ENCODE data around the gene SYK. TPM values are rescaled to one million over a fixed set of nuclear protein-coding genes. Genes with fewer than 3 reads are reported as not detected.

SYK gene
- total RNA-seq, 6 experiments from 2014 or later: 3.0 to 10.9 (median 3.7) TPM

DNA sequence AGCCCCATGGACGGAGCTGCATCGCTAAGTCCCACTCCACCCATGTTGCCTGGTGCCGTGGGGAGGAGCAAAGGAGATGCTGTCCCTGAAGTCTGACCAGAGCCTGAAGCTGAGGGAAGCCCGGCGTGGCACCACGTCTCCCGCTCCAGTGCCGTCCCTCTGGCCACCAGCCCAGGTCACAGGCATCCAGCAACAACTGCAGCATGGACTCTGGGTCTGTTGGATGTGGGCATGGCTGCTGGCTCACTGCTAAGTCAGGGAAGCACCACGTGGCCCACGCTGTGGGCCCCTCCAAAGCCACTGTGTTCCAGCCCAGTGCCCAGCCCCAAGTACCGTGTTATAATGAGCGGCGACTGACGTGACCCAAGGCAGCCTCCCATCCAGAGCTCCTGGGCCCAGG, 112.6 kb downstream of the SYK start:
- TF ChIP-seq, protein P1, sequence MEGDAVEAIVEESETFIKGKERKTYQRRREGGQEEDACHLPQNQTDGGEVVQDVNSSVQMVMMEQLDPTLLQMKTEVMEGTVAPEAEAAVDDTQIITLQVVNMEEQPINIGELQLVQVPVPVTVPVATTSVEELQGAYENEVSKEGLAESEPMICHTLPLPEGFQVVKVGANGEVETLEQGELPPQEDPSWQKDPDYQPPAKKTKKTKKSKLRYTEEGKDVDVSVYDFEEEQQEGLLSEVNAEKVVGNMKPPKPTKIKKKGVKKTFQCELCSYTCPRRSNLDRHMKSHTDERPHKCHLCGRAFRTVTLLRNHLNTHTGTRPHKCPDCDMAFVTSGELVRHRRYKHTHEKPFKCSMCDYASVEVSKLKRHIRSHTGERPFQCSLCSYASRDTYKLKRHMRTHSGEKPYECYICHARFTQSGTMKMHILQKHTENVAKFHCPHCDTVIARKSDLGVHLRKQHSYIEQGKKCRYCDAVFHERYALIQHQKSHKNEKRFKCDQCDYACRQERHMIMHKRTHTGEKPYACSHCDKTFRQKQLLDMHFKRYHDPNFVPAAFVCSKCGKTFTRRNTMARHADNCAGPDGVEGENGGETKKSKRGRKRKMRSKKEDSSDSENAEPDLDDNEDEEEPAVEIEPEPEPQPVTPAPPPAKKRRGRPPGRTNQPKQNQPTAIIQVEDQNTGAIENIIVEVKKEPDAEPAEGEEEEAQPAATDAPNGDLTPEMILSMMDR (IDR thresholded peaks at IDR 0.05): no peak
- TF ChIP-seq POLR2A (IDR thresholded peaks at IDR 0.05): no peak
- intact Hi-C loops (cut with DNase I): loop anchor here (5.0 to 10.0 kb wide), 6 partner anchors 71 to 811 kb away; no protein-coding TSS in a partner anchor
- no peak for ATAC-seq

DNA sequence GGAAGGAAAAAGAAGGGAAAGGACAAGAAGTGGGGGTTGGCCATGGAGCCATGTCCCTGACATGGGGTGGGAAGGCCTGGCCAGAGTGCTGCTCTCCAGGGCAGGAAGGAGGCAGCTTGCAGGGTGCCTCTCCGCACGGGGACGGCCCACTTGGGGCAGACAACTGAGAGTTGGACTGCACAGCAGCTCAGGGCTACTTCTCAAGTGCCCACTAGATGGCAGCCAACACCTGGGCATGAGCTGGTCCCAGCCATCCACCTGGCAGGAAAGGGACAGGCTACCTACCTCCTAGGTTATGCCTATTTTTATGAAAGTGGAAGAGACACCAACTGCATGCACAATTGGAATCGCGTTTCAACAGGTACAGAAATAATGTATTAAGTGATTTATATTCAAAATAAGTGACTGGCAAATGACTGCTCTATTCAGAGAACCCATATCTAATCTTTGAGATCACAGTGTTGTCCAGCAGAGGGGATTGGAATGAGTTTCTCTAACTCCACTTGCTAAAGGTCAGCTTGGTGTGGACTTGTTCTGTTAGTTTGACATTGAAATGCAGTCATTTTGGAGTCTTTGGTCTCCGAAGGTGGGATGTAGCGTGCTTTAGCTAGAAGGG, 113.4 kb downstream of the SYK start:
- Histone ChIP-seq H3K27me3 (no peaks in the 10 kb centered on the region), H3K9me3 (no peaks in the 10 kb centered on the region), H3K4me1 (peaks cover 0 to 18% (median 0%) of the 10 kb centered on the region in 4 donors), H3K4me3 (no peak overlapping the region), H3K27ac (no peak overlapping the region), H3K36me3 (no peaks in the 10 kb centered on the region)
- peak; percentile 91 to 94 (median 92) for ATAC-seq
- intact Hi-C loops (cut with DNase I): loop anchor here (5.0 to 10.0 kb wide), 6 partner anchors 70 to 810 kb away; no protein-coding TSS in a partner anchor
- TF ChIP-seq, protein P1 (IDR thresholded peaks at IDR 0.05): peak; percentile 90 to 98 (median 92)
- no peak for TF ChIP-seq POLR2A (IDR thresholded peaks at IDR 0.05)
- DNase-seq: peak; percentile 78 to 83 (median 81)
- WGBS (ENCODE audit: insufficient coverage, low coverage, low lambda C conversion rate, missing lambda C conversion rate): 0% methylated on average over 3 of the region's 7 CpGs

More for the DNA sequence above, 112.6 kb downstream of the SYK start:
- Histone ChIP-seq H3K9me3 (no peaks in the 10 kb centered on the region), H3K27me3 (no peaks in the 10 kb centered on the region), H3K27ac (no peak overlapping the region), H3K4me1 (peaks cover 0 to 18% (median 0%) of the 10 kb centered on the region in 4 donors), H3K36me3 (no peaks in the 10 kb centered on the region), H3K4me3 (no peak overlapping the region)
- no peak for DNase-seq
- no CpG with 5 or more reads among the region's 14 CpGs for WGBS (ENCODE audit: insufficient coverage, low coverage, low lambda C conversion rate, missing lambda C conversion rate)

DNA sequence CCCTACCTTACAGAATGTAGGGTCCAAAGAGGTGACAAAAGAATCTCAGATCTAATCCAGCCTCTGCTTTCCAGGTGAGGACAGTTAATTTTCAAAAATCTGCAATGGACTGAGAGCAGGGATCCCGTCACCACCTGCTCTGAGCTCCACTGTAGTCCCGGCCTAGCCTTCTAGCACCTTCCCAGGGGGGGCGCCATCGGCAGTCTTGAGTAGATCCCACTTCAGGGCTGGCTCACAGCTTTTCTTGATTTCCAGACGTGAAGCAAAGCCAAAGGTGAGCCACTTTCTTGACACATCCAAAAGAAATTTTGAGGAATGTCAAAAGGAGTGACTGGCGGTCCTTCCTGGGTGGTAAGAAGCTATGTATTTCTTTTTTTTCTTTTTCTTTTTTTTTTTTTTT, 114.1 kb downstream of the SYK start:
- no peaks in the 10 kb centered on the region for H3K36me3 ChIP-seq
- intact Hi-C loops (cut with DNase I): loop anchor here in 1 of 2 donors (10.0 kb wide), 4 partner anchors 69 to 809 kb away; no protein-coding TSS in a partner anchor
- TF ChIP-seq POLR2A (IDR thresholded peaks at IDR 0.05): no peak
- TF ChIP-seq, protein P1 (IDR thresholded peaks at IDR 0.05): no peak
- H3K27me3 ChIP-seq: no peaks in the 10 kb centered on the region
- no peak overlapping the region for H3K4me3 ChIP-seq
- no peak for DNase-seq
- ATAC-seq: no peak
- H3K9me3 ChIP-seq: no peaks in the 10 kb centered on the region
- H3K4me1 ChIP-seq: peaks cover 0 to 18% (median 1%) of the 10 kb centered on the region in 4 donors
- H3K27ac ChIP-seq: peak overlapping the region; percentile 10 to 50 (median 38)
- WGBS (ENCODE audit: insufficient coverage, low coverage, low lambda C conversion rate, missing lambda C conversion rate): 77% methylated on average over 6 of the region's 6 CpGs

DNA sequence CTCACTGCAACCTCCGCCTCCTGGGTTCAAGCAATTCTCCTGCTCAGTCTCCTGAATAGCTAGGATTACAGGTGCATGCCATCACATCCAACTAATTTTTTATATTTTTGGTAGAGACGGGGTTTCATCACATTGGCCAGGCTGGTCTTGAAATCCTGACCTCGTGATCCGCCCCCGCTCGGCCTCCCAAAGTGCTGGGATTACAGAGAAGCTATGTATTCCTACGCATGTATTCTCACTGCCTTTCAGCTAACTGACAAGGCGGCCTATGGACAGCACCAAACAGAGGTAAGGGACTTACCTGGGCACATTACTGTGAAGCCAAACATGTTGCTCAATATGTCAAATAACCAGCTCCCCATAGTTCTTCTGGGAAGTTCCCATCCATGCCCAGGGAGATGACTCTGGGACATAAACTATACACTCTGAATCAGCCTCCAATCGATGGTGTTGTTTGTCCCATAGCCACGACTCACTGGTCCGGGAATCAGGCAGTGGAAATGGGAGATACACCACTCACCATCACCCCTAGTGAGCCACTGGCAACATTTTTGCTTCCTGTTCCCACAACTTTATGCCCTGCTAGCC, 114.6 kb downstream of the SYK start:
- TF ChIP-seq POLR2A (IDR thresholded peaks at IDR 0.05): peak; percentile 30
- TF ChIP-seq, protein P1 (IDR thresholded peaks at IDR 0.05): no peak
- intact Hi-C loops (cut with DNase I): loop anchor here in 1 of 2 donors (10.0 kb wide), 4 partner anchors 69 to 809 kb away; no protein-coding TSS in a partner anchor
- H3K27me3 ChIP-seq: no peaks in the 10 kb centered on the region
- peak; percentile 75 to 82 (median 80) for ATAC-seq
- no peaks in the 10 kb centered on the region for H3K9me3 ChIP-seq
- no peak overlapping the region for H3K4me3 ChIP-seq
- peak overlapping the region; percentile 12 to 50 (median 38) for H3K27ac ChIP-seq
- WGBS (ENCODE audit: insufficient coverage, low coverage, low lambda C conversion rate, missing lambda C conversion rate): 62% methylated on average over 8 of the region's 11 CpGs
- peak in 2 of 3 donors; percentile 56 to 57 for DNase-seq
- peaks cover 0 to 23% (median 4%) of the 10 kb centered on the region in 4 donors for H3K4me1 ChIP-seq
- no peaks in the 10 kb centered on the region for H3K36me3 ChIP-seq
